Esophagus muscularis mucosa (tissue), 4 donors: ENCODE data around the gene PDE1A.
"Not testable (repeated sequence)": the region's sequence is repeated elsewhere in the genome, so short reads cannot be mapped to it uniquely, and the experiment has no call there.

Source experiments
- CTCF ChIP-seq, 3 experiments: fragments of 200-600 bp in 2 of 3; fragments of 450-650 bp in 1 of 3; sonication (generic) in 2 of 3; IDR thresholded peaks; one replicate each; pipeline ENCODE4 v1.5.1; 2017 to 2019; ENCODE audit warnings: antibody characterized with exemption in 3 of 3, mild to moderate bottlenecking in 2 of 3, moderate library complexity in 1 of 3
- EP300 ChIP-seq: sonication (generic); formaldehyde crosslinking; IDR thresholded peaks from one replicate; pipeline ENCODE4 v1.6.1; 2017; ENCODE audit warnings: antibody characterized with exemption
- POLR2AphosphoS5 ChIP-seq, 2 donors: sonication (generic); formaldehyde crosslinking; IDR thresholded peaks; one replicate each; pipeline ENCODE4 v1.6.1; 2017; ENCODE audit warnings: antibody characterized with exemption in 2 of 2

GRCh38 chr2:182276662-182277061 is 150.2 kb downstream of the PDE1A start:
- not testable (repeated sequence) for TF ChIP-seq CTCF (IDR thresholded peaks at IDR 0.05); EP300; POLR2AphosphoS5 (IDR thresholded peaks at IDR 0.05)
